WTC11 (cell line): ENCODE data around the gene TNKS2. TPM values are rescaled to one million over a fixed set of nuclear protein-coding genes. Genes with fewer than 3 reads are reported as not detected.

Experiments used
- ATAC-seq: fragments of 200-7000 bp; cut with Tn5 transposase; 2 replicates; pipeline ENCODE4 v1.10.0; 2021; ENCODE audit warnings: mild to moderate bottlenecking, moderate library complexity
- CTCF ChIA-PET: fragments of 300-600 bp; sonication (Branson Sonifier 250); formaldehyde crosslinking; loops from one replicate; lab custom pipeline; 2021; ENCODE audit warnings: antibody characterized with exemption; lab: Charles Lee
- POLR2A ChIA-PET: fragments of 350-600 bp; sonication (Branson Sonifier 250); formaldehyde crosslinking; loops from one replicate; lab custom pipeline; 2021; ENCODE audit warnings: antibody characterized with exemption; lab: Charles Lee
- DNase-seq: peaks from one replicate; pipeline ENCODE4 v3.0.0; 2021; ENCODE audit warnings: low spot score
- H3K27ac Mint-ChIP-seq: 2 replicates; pipeline ENCODE4 v1.8.0; 2021; ENCODE audit warnings: mixed read lengths
- H3K27me3 Mint-ChIP-seq: 2 replicates; pipeline ENCODE4 v1.8.0; 2021; ENCODE audit warnings: low read depth, mild to moderate bottlenecking, moderate library complexity, mixed read lengths
- H3K36me3 Mint-ChIP-seq: 2 replicates; pipeline ENCODE4 v1.8.0; 2021; ENCODE audit warnings: mixed read lengths
- H3K4me1 Mint-ChIP-seq: 2 replicates; pipeline ENCODE4 v1.8.0; 2022; ENCODE audit warnings: mixed read lengths
- H3K4me3 Mint-ChIP-seq: 2 replicates; pipeline ENCODE4 v1.8.0; 2021; ENCODE audit warnings: mild to moderate bottlenecking, moderate library complexity, mixed read lengths
- H3K9me3 Mint-ChIP-seq: 2 replicates; pipeline ENCODE4 v1.8.0; 2021; ENCODE audit warnings: mixed read lengths
- CBFB ChIP-seq: sonication (generic); formaldehyde crosslinking; IDR thresholded peaks from 2 replicates; pipeline ENCODE4 v1.8.1; 2022; ENCODE audit warnings: mild to moderate bottlenecking, low read depth, missing genetic modification reagents
- FOXP1 ChIP-seq: sonication (generic); formaldehyde crosslinking; IDR thresholded peaks from 2 replicates; pipeline ENCODE4 v1.8.0; 2022; ENCODE audit warnings: missing genetic modification reagents, mild to moderate bottlenecking, moderate library complexity, borderline replicate concordance
- HMGA2 ChIP-seq: fragments of 250-450 bp; sonication (Bioruptor Pico); IDR thresholded peaks from 2 replicates; pipeline ENCODE4 v1.4.0; 2021; ENCODE audit warnings: mild to moderate bottlenecking, moderate library complexity
- JUN ChIP-seq: sonication (generic); formaldehyde crosslinking; IDR thresholded peaks from 2 replicates; pipeline ENCODE4 v1.8.0; 2023; ENCODE audit warnings: mild to moderate bottlenecking, missing genetic modification reagents
- MXD4 ChIP-seq: fragments of 250-450 bp; sonication (Bioruptor Pico); IDR thresholded peaks from 2 replicates; pipeline ENCODE4 v1.8.0; 2021; ENCODE audit warnings: mild to moderate bottlenecking, moderate library complexity, borderline replicate concordance
- NR1H2 ChIP-seq: sonication (generic); formaldehyde crosslinking; IDR thresholded peaks from 2 replicates; pipeline ENCODE4 v1.9.0; 2021; ENCODE audit warnings: mild to moderate bottlenecking, moderate library complexity, missing genetic modification reagents
- SMAD4 ChIP-seq: sonication (generic); formaldehyde crosslinking; IDR thresholded peaks from 2 replicates; pipeline ENCODE4 v1.8.0; 2022; ENCODE audit warnings: mild to moderate bottlenecking, missing genetic modification reagents
- TP53 ChIP-seq: sonication (generic); formaldehyde crosslinking; IDR thresholded peaks from 2 replicates; pipeline ENCODE4 v1.8.1; 2023; ENCODE audit warnings: mild to moderate bottlenecking, missing genetic modification reagents
- ZBTB21 ChIP-seq: sonication (generic); formaldehyde crosslinking; IDR thresholded peaks from 2 replicates; pipeline ENCODE4 v1.8.1; 2023; ENCODE audit warnings: mild to moderate bottlenecking, missing genetic modification reagents, borderline replicate concordance
- ZNF263 ChIP-seq: sonication (generic); formaldehyde crosslinking; IDR thresholded peaks from 2 replicates; pipeline ENCODE4 v1.8.1; 2022; ENCODE audit warnings: low read depth, mild to moderate bottlenecking, moderate library complexity, missing genetic modification reagents
- total RNA-seq: library from RNA; stranded (reverse); gene quantifications from 3 replicates; pipeline ENCODE4 v1.2.3, GENCODE V29; 2021
- TF ChIP-seq, protein P1 (sequence below): sonication (generic); formaldehyde crosslinking; IDR thresholded peaks from 2 replicates; pipeline ENCODE4 v1.8.1; 2022; ENCODE audit warnings: low read depth, mild to moderate bottlenecking, moderate library complexity, missing genetic modification reagents, borderline replicate concordance
- TF ChIP-seq, protein P2 (sequence below): sonication (generic); formaldehyde crosslinking; IDR thresholded peaks from 2 replicates; pipeline ENCODE4 v1.8.1; 2023; ENCODE audit warnings: mild to moderate bottlenecking, missing genetic modification reagents
- TF ChIP-seq, protein P3 (sequence below): sonication (generic); formaldehyde crosslinking; conservative IDR thresholded peaks from 2 replicates; pipeline ENCODE4 v1.8.1; 2023; ENCODE audit warnings: mild to moderate bottlenecking, low read depth, missing genetic modification reagents, moderate library complexity
- TF ChIP-seq, protein P4 (sequence below): sonication (generic); formaldehyde crosslinking; IDR thresholded peaks from 2 replicates; pipeline ENCODE4 v1.8.1; 2023; ENCODE audit warnings: mild to moderate bottlenecking, missing genetic modification reagents, moderate library complexity
- TF ChIP-seq, protein P5 (sequence below): sonication (generic); formaldehyde crosslinking; IDR thresholded peaks from 2 replicates; pipeline ENCODE4 v1.8.1; 2023; ENCODE audit warnings: mild to moderate bottlenecking, moderate library complexity, missing genetic modification reagents
- TF ChIP-seq, protein P6 (sequence below): sonication (generic); formaldehyde crosslinking; IDR thresholded peaks from 2 replicates; pipeline ENCODE4 v1.8.0; 2022; ENCODE audit warnings: missing genetic modification reagents

TNKS2 gene
- total RNA-seq, 1 experiment from 2014 or later: 53.5 TPM

DNA sequence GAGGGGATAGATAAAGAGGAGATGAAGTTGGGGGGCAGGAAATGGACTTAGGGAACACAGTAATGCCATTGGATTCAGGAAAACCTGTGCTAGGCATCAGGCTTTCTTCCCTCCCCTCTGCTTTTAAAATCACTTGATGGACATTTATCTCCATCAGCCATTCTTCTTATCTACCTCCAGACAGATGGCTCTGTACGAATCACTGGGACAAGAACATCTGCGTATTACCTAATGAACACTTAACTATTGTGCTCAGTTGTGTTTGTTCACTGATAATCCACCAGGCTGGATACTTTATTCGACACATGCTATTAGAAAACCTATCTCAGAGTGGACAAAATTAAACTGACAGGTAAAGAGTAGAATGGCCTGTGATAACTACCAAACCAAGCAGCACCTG lies 40.0 kb downstream of the TNKS2 start:
- H3K27me3 Mint-ChIP-seq: no peaks in the 10 kb centered on the region
- DNase-seq (no peak), ATAC-seq (no peak)
- H3K36me3 Mint-ChIP-seq: peaks cover 83% of the 10 kb centered on the region
- no peak overlapping the region for H3K4me3 Mint-ChIP-seq
- POLR2A ChIA-PET: no interaction called here
- CTCF ChIA-PET: no interaction called here
- no peak for TF ChIP-seq JUN
- no peak for TF ChIP-seq SMAD4
- no peak for TF ChIP-seq TP53 (CRISPR knock-in tag)
- TF ChIP-seq, protein P1, sequence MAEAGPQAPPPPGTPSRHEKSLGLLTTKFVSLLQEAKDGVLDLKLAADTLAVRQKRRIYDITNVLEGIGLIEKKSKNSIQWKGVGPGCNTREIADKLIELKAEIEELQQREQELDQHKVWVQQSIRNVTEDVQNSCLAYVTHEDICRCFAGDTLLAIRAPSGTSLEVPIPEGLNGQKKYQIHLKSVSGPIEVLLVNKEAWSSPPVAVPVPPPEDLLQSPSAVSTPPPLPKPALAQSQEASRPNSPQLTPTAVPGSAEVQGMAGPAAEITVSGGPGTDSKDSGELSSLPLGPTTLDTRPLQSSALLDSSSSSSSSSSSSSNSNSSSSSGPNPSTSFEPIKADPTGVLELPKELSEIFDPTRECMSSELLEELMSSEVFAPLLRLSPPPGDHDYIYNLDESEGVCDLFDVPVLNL (CRISPR knock-in tag): no peak
- TF ChIP-seq ZNF263 (CRISPR knock-in tag): no peak
- TF ChIP-seq, protein P2, sequence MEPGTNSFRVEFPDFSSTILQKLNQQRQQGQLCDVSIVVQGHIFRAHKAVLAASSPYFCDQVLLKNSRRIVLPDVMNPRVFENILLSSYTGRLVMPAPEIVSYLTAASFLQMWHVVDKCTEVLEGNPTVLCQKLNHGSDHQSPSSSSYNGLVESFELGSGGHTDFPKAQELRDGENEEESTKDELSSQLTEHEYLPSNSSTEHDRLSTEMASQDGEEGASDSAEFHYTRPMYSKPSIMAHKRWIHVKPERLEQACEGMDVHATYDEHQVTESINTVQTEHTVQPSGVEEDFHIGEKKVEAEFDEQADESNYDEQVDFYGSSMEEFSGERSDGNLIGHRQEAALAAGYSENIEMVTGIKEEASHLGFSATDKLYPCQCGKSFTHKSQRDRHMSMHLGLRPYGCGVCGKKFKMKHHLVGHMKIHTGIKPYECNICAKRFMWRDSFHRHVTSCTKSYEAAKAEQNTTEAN (CRISPR knock-in tag): no peak
- TF ChIP-seq, protein P3, sequence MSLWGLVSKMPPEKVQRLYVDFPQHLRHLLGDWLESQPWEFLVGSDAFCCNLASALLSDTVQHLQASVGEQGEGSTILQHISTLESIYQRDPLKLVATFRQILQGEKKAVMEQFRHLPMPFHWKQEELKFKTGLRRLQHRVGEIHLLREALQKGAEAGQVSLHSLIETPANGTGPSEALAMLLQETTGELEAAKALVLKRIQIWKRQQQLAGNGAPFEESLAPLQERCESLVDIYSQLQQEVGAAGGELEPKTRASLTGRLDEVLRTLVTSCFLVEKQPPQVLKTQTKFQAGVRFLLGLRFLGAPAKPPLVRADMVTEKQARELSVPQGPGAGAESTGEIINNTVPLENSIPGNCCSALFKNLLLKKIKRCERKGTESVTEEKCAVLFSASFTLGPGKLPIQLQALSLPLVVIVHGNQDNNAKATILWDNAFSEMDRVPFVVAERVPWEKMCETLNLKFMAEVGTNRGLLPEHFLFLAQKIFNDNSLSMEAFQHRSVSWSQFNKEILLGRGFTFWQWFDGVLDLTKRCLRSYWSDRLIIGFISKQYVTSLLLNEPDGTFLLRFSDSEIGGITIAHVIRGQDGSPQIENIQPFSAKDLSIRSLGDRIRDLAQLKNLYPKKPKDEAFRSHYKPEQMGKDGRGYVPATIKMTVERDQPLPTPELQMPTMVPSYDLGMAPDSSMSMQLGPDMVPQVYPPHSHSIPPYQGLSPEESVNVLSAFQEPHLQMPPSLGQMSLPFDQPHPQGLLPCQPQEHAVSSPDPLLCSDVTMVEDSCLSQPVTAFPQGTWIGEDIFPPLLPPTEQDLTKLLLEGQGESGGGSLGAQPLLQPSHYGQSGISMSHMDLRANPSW (CRISPR knock-in tag): no peak
- TF ChIP-seq ZBTB21 (CRISPR knock-in tag): no peak
- TF ChIP-seq, protein P4, sequence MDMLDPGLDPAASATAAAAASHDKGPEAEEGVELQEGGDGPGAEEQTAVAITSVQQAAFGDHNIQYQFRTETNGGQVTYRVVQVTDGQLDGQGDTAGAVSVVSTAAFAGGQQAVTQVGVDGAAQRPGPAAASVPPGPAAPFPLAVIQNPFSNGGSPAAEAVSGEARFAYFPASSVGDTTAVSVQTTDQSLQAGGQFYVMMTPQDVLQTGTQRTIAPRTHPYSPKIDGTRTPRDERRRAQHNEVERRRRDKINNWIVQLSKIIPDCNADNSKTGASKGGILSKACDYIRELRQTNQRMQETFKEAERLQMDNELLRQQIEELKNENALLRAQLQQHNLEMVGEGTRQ (CRISPR knock-in tag): no peak
- no peak for TF ChIP-seq HMGA2 (CRISPR knock-in tag)
- TF ChIP-seq, protein P5, sequence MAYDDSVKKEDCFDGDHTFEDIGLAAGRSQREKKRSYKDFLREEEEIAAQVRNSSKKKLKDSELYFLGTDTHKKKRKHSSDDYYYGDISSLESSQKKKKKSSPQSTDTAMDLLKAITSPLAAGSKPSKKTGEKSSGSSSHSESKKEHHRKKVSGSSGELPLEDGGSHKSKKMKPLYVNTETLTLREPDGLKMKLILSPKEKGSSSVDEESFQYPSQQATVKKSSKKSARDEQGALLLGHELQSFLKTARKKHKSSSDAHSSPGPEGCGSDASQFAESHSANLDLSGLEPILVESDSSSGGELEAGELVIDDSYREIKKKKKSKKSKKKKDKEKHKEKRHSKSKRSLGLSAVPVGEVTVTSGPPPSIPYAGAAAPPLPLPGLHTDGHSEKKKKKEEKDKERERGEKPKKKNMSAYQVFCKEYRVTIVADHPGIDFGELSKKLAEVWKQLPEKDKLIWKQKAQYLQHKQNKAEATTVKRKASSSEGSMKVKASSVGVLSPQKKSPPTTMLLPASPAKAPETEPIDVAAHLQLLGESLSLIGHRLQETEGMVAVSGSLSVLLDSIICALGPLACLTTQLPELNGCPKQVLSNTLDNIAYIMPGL (CRISPR knock-in tag): no peak
- TF ChIP-seq, protein P6, sequence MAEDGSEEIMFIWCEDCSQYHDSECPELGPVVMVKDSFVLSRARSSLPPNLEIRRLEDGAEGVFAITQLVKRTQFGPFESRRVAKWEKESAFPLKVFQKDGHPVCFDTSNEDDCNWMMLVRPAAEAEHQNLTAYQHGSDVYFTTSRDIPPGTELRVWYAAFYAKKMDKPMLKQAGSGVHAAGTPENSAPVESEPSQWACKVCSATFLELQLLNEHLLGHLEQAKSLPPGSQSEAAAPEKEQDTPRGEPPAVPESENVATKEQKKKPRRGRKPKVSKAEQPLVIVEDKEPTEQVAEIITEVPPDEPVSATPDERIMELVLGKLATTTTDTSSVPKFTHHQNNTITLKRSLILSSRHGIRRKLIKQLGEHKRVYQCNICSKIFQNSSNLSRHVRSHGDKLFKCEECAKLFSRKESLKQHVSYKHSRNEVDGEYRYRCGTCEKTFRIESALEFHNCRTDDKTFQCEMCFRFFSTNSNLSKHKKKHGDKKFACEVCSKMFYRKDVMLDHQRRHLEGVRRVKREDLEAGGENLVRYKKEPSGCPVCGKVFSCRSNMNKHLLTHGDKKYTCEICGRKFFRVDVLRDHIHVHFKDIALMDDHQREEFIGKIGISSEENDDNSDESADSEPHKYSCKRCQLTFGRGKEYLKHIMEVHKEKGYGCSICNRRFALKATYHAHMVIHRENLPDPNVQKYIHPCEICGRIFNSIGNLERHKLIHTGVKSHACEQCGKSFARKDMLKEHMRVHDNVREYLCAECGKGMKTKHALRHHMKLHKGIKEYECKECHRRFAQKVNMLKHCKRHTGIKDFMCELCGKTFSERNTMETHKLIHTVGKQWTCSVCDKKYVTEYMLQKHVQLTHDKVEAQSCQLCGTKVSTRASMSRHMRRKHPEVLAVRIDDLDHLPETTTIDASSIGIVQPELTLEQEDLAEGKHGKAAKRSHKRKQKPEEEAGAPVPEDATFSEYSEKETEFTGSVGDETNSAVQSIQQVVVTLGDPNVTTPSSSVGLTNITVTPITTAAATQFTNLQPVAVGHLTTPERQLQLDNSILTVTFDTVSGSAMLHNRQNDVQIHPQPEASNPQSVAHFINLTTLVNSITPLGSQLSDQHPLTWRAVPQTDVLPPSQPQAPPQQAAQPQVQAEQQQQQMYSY (CRISPR knock-in tag): no peak
- no peak for TF ChIP-seq NR1H2 (CRISPR knock-in tag)
- no peak for TF ChIP-seq CBFB (CRISPR knock-in tag)
- TF ChIP-seq FOXP1: no peak
- no peak for TF ChIP-seq MXD4 (CRISPR knock-in tag)
- H3K9me3 Mint-ChIP-seq: no peaks in the 10 kb centered on the region
- H3K27ac Mint-ChIP-seq: no peak overlapping the region
- H3K4me1 Mint-ChIP-seq: no peaks in the 10 kb centered on the region
